ENCODE measurements around the gene ZC3H12D.
A peak's percentile ranks its signal among the peaks of the same experiment; 100 is the strongest.

The ZC3H12D gene

DNA sequence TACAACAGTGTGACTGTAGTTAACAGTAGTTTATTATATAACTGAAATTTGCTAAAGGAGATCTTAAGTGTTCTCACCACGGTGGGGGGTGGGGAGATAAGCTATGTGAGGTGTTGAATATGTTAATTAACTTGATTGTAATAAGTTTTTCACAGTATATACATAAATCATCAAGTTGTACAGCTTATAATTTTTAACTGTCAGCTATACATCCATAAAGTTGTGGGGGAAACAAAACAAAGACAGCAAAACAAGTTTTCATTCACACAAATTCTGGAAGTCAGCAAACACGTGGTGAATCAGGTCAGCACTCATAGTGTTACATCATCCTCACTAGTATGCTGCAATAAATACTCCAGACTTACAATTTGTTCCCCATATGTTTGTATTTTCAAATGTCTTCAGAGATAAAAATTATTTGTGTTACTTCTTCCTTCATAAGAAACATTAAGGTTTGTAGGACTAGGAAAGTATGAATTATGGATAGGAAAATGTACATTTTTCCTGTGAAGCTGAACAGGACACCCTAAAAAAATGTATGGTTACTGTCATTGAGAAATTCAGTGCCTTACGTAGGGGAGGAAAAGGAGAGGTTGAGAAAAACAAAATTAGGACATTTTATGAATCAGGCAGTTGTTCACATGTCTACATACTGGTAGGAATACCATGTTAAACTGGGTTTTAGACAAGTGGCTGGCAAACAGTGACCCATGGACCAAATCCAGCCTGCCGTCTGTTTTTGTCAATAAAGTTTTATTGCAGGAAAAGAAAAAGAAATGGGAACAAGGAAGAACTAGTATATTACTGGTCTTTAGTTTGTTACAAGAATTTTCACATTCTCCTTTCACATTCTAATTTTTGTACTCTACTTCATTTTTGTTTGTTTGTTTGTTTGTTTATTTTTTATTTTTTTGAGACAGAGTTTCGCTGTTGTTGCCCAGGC is 78.7 kb downstream of the ZC3H12D start:
- peak; percentile 23 for DNase-seq

DNA sequence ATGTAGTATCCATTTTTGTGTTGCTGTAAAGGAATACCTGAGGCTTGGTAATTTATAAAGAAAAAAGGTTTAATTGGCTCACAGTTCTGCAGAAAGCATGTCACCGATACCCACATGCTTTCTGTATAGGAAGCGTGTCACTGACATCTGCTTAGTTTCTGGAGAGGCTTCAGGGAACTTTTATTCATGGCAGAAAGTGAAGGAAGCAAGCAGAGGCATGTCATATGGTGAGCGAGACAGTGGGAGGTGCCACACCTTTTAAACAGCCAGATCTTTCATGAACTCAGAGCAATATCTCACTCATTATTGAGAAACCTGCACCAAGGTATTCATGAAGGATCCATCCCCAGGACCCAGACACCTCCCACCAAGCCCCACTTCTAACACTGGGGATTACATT is 81.3 kb downstream of the ZC3H12D start:
- no peak for DNase-seq

DNA sequence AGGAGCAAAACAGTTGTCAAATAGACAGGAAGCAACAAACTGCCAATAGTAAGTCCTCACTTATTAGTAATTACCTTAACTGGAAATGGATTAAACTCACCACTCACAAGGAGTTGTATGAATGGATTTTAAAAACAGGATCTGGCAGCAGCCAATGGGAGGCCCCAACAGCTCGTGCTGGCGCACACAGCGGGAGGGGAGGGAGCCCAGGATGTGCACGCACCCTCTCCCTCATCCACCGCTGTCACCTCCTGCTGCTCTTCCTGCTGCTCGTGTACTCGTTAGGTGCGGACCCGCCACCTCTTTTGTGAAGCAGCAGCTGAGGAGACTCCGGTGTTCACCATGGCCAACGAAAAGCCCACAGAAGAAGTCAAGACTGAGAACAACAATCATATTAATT is 84.8 kb downstream of the ZC3H12D start, which contains the start of gene SUMO4:
Gene SUMO4 (plus strand): TSS at position 213 of the 400 bp plus-strand sequence. CDS start 130 bp downstream, at position 343.
- DNase-seq = no peak

- no peak for DNase-seq
Measured at GRCh38 chr6:149397384-149397783, 87.4 kb downstream of the ZC3H12D start.
